OCI-LY3 (cell line): Measurements from ENCODE around the gene DCUN1D4.

ENCODE experiments used
- H2AFZ ChIP-seq: fragments of 200-600, 300-600 bp; shearing (Covaris generic); 2 replicates; pipeline ENCODE4 v1.6.0; 2014; ENCODE audit warnings: antibody characterized with exemption, low read depth, low read length
- H3K27ac ChIP-seq: fragments of 200-600, 300-600 bp; sonication (generic); 2 replicates; pipeline ENCODE4 v1.5.1; 2014; ENCODE audit warnings: mild to moderate bottlenecking, low read length, moderate library complexity, mixed read lengths
- H3K27me3 ChIP-seq: fragments of 200-600, 300-600 bp; sonication (generic); 2 replicates; pipeline ENCODE4 v1.6.1; 2014; ENCODE audit warnings: low read depth, low read length, mixed read lengths
- H3K36me3 ChIP-seq: fragments of 200-600, 300-600 bp; sonication (generic); replicated peaks from 2 replicates; pipeline ENCODE3; 2014; ENCODE audit warnings: low read depth, low read length, mixed read lengths
- H3K4me1 ChIP-seq: fragments of 300-600, 200-600 bp; sonication (generic); 2 replicates; pipeline ENCODE4 v1.6.1; 2014; ENCODE audit warnings: low read length, mixed read lengths
- H3K4me2 ChIP-seq: fragments of 200-600, 300-600 bp; sonication (generic); 2 replicates; pipeline ENCODE4 v1.6.1; 2014; ENCODE audit warnings: low read length, mixed read lengths
- H3K4me3 ChIP-seq: fragments of 300-600, 200-600 bp; sonication (generic); 2 replicates; pipeline ENCODE4 v1.5.1; 2014; ENCODE audit warnings: antibody characterized with exemption, mild to moderate bottlenecking, low read length, moderate library complexity
- H3K79me2 ChIP-seq: fragments of 300-600, 200-600 bp; shearing (Covaris generic); 2 replicates; pipeline ENCODE4 v1.6.1; 2014; ENCODE audit warnings: mild to moderate bottlenecking, low read length, mixed read lengths
- H3K9ac ChIP-seq: fragments of 300-600, 200-600 bp; shearing (Covaris generic); 2 replicates; pipeline ENCODE4 v1.6.0; 2014; ENCODE audit warnings: mild to moderate bottlenecking, low read length, moderate library complexity
- H3K9me3 ChIP-seq: fragments of 200-600, 300-600 bp; shearing (Covaris generic); 2 replicates; pipeline ENCODE4 v1.6.1; 2014; ENCODE audit warnings: low read length, mixed read lengths; ENCODE audit not compliant: insufficient read depth
- H4K20me1 ChIP-seq: fragments of 200-600, 300-600 bp; sonication (generic); 2 replicates; pipeline ENCODE4 v1.6.1; 2016; ENCODE audit warnings: low read length, mixed read lengths; ENCODE audit not compliant: insufficient read depth
- EZH2phosphoT487 ChIP-seq: fragments of 200-600 bp; shearing (Covaris generic); IDR thresholded peaks from 2 replicates; pipeline ENCODE4 v1.6.1; 2018; ENCODE audit warnings: antibody characterized with exemption, mixed run types, low read depth
- TF ChIP-seq, protein P1 (sequence below): fragments of 200-600, 300-600 bp; sonication (generic); IDR thresholded peaks from 2 replicates; pipeline ENCODE4 v1.5.1; 2014; ENCODE audit warnings: antibody characterized with exemption, low read length, low read depth

The DCUN1D4 gene

GRCh38 chr4:51874551-51874950 lies 31.6 kb downstream of the DCUN1D4 start:
- TF ChIP-seq, protein P1, sequence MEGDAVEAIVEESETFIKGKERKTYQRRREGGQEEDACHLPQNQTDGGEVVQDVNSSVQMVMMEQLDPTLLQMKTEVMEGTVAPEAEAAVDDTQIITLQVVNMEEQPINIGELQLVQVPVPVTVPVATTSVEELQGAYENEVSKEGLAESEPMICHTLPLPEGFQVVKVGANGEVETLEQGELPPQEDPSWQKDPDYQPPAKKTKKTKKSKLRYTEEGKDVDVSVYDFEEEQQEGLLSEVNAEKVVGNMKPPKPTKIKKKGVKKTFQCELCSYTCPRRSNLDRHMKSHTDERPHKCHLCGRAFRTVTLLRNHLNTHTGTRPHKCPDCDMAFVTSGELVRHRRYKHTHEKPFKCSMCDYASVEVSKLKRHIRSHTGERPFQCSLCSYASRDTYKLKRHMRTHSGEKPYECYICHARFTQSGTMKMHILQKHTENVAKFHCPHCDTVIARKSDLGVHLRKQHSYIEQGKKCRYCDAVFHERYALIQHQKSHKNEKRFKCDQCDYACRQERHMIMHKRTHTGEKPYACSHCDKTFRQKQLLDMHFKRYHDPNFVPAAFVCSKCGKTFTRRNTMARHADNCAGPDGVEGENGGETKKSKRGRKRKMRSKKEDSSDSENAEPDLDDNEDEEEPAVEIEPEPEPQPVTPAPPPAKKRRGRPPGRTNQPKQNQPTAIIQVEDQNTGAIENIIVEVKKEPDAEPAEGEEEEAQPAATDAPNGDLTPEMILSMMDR = no peak
- TF ChIP-seq EZH2phosphoT487 = no peak
- H3K4me1 ChIP-seq = no peaks in the 10 kb centered on the region
- no peaks in the 10 kb centered on the region for H4K20me1 ChIP-seq
- no peak overlapping the region for H3K9ac ChIP-seq
- no peak overlapping the region for H3K4me3 ChIP-seq
- H2AFZ ChIP-seq = no peak overlapping the region
- H3K36me3 ChIP-seq = peaks cover 46% of the 10 kb centered on the region
- no peaks in the 10 kb centered on the region for H3K27me3 ChIP-seq
- no peak overlapping the region for H3K27ac ChIP-seq
- no peak overlapping the region for H3K4me2 ChIP-seq
- no peaks in the 10 kb centered on the region for H3K9me3 ChIP-seq
- no peaks in the 10 kb centered on the region for H3K79me2 ChIP-seq

DNA sequence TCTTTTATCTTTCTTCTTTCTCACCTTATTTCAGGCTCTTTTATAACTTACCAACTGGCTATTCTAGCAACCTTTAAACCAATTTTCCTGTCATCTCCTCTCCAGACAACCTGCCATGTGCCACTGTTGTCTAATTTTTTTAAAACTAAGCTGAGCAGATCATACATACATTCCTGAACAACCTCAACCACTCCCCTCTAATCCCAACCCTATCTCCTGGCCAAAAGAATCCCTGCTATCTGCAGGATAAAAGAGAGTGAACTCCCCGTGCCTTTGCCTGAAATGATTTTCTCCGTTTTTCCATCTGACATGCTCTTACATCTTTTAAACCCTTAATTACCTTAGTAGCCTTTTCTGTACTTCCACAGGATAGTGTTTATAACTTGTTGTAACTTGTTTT lies 35.5 kb downstream of the DCUN1D4 start:
- no peaks in the 10 kb centered on the region for H3K9me3 ChIP-seq
- no peak overlapping the region for H3K9ac ChIP-seq
- H4K20me1 ChIP-seq = no peaks in the 10 kb centered on the region
- H3K27me3 ChIP-seq = no peaks in the 10 kb centered on the region
- H3K4me2 ChIP-seq = no peak overlapping the region
- H3K4me1 ChIP-seq = no peaks in the 10 kb centered on the region
- H3K4me3 ChIP-seq = no peak overlapping the region
- no peaks in the 10 kb centered on the region for H3K79me2 ChIP-seq
- H3K27ac ChIP-seq = no peak overlapping the region
- H3K36me3 ChIP-seq = peaks cover 41% of the 10 kb centered on the region
- TF ChIP-seq, protein P1 = no peak
- no peak for TF ChIP-seq EZH2phosphoT487
- H2AFZ ChIP-seq = no peak overlapping the region

- Histone ChIP-seq H3K9ac (no peak overlapping the region), H3K4me1 (no peaks in the 10 kb centered on the region), H3K4me2 (no peak overlapping the region), H3K9me3 (no peaks in the 10 kb centered on the region), H3K79me2 (no peaks in the 10 kb centered on the region), H4K20me1 (no peaks in the 10 kb centered on the region), H3K4me3 (no peak overlapping the region), H3K27ac (no peak overlapping the region), H3K27me3 (no peaks in the 10 kb centered on the region), H3K36me3 (peaks cover 31% of the 10 kb centered on the region), H2AFZ (no peak overlapping the region)
- TF ChIP-seq, protein P1 = no peak
- no peak for TF ChIP-seq EZH2phosphoT487
Measured at GRCh38 chr4:51880016-51880915, 37.3 kb downstream of the DCUN1D4 start.

DNA sequence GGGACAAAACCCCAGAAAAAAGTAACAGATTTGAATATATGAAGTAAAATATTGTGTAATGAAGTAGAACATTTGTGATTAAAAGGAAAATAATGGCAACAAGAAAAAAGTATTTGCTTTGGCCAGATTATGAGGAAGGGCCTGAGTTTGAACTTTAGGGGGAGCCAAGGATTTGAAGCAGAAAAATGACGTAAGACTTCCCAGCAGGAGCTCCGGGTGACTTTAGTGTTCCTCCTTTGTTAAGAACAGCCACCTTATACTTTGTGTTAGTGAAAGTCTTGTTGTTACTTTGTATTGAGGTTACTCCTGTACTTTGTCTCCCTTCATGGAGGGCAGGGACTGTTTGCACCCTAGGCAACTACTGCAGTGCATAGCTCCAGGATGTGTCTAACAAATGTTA lies 41.1 kb downstream of the DCUN1D4 start:
- Histone ChIP-seq H3K27ac (no peak overlapping the region), H3K27me3 (no peaks in the 10 kb centered on the region), H3K36me3 (peaks cover 17% of the 10 kb centered on the region), H3K4me2 (no peak overlapping the region), H3K4me3 (no peak overlapping the region), H3K9me3 (no peaks in the 10 kb centered on the region), H3K4me1 (no peaks in the 10 kb centered on the region), H4K20me1 (no peaks in the 10 kb centered on the region), H2AFZ (no peak overlapping the region), H3K9ac (no peak overlapping the region), H3K79me2 (no peaks in the 10 kb centered on the region)
- TF ChIP-seq, protein P1 = no peak
- TF ChIP-seq EZH2phosphoT487 = no peak
